ENCODE results near the gene ZSCAN21.

Gene ZSCAN21

GRCh38 chr7:100093498-100093897 lies 43.9 kb downstream of the ZSCAN21 start:
- TF ChIP-seq REST (IDR thresholded peaks at IDR 0.05; ENCODE audit: low read depth) (no peak), EGR1 (IDR thresholded peaks at IDR 0.05) (no peak), MAX (IDR thresholded peaks at IDR 0.05) (no peak)

GRCh38 chr7:100093925-100094486 lies 44.4 kb downstream of the ZSCAN21 start:
- TF ChIP-seq REST (IDR thresholded peaks at IDR 0.05; ENCODE audit: low read depth) (no peak), NFIC (IDR thresholded peaks at IDR 0.05) (no peak), USF1 (IDR thresholded peaks at IDR 0.05) (no peak), EGR1 (IDR thresholded peaks at IDR 0.05) (no peak), CEBPB (IDR thresholded peaks at IDR 0.05) (no peak), EP300 (IDR thresholded peaks at IDR 0.05; ENCODE audit: borderline replicate concordance) (no peak), YY1 (IDR thresholded peaks at IDR 0.05; ENCODE audit: low read depth) (no peak), FOXM1 (IDR thresholded peaks at IDR 0.05; ENCODE audit: borderline replicate concordance, low read depth) (no peak), TEAD4 (IDR thresholded peaks at IDR 0.05) (no peak), TCF12 (IDR thresholded peaks at IDR 0.05; ENCODE audit: low read depth) (no peak), ZBTB7A (IDR thresholded peaks at IDR 0.05; ENCODE audit: low read depth) (no peak), RAD21 (IDR thresholded peaks at IDR 0.05; ENCODE audit: low read depth) (no peak), MAX (IDR thresholded peaks at IDR 0.05) (no peak), TAF1 (IDR thresholded peaks at IDR 0.05; ENCODE audit: low read depth) (no peak), CREB1 (IDR thresholded peaks at IDR 0.05; ENCODE audit: low read depth) (no peak)

GRCh38 chr7:100095289-100095688 lies 45.7 kb downstream of the ZSCAN21 start:
- no peak for TF ChIP-seq NFIC (IDR thresholded peaks at IDR 0.05)
- TF ChIP-seq USF1 (IDR thresholded peaks at IDR 0.05), result no peak
- TF ChIP-seq MAX (IDR thresholded peaks at IDR 0.05), result no peak
- TF ChIP-seq EGR1 (IDR thresholded peaks at IDR 0.05), result no peak
- no peak for TF ChIP-seq CEBPB (IDR thresholded peaks at IDR 0.05)
- TF ChIP-seq REST (IDR thresholded peaks at IDR 0.05; ENCODE audit: low read depth), result no peak

- TF ChIP-seq CEBPB (IDR thresholded peaks at IDR 0.05), result no peak
- TF ChIP-seq ZBTB7A (IDR thresholded peaks at IDR 0.05; ENCODE audit: low read depth), result no peak
- TF ChIP-seq CREB1 (IDR thresholded peaks at IDR 0.05; ENCODE audit: low read depth), result no peak
- TF ChIP-seq YY1 (IDR thresholded peaks at IDR 0.05; ENCODE audit: low read depth), result no peak
- TF ChIP-seq FOXM1 (IDR thresholded peaks at IDR 0.05; ENCODE audit: borderline replicate concordance, low read depth), result no peak
- no peak for TF ChIP-seq NFIC (IDR thresholded peaks at IDR 0.05)
- no peak for TF ChIP-seq USF1 (IDR thresholded peaks at IDR 0.05)
Measured at GRCh38 chr7:100095704-100096103, 46.1 kb downstream of the ZSCAN21 start.

GRCh38 chr7:100098913-100099312 lies 49.3 kb downstream of the ZSCAN21 start:
- TF ChIP-seq ZBTB7A (IDR thresholded peaks at IDR 0.05; ENCODE audit: low read depth), result no peak
- no peak for TF ChIP-seq EGR1 (IDR thresholded peaks at IDR 0.05)
- TF ChIP-seq TEAD4 (IDR thresholded peaks at IDR 0.05), result no peak
- no peak for TF ChIP-seq MAX (IDR thresholded peaks at IDR 0.05)
- TF ChIP-seq NFIC (IDR thresholded peaks at IDR 0.05), result no peak
- TF ChIP-seq FOXM1 (IDR thresholded peaks at IDR 0.05; ENCODE audit: borderline replicate concordance, low read depth), result no peak
- TF ChIP-seq YY1 (IDR thresholded peaks at IDR 0.05; ENCODE audit: low read depth), result no peak
- no peak for TF ChIP-seq CREB1 (IDR thresholded peaks at IDR 0.05; ENCODE audit: low read depth)
- no peak for TF ChIP-seq REST (IDR thresholded peaks at IDR 0.05; ENCODE audit: low read depth)
- no peak for TF ChIP-seq CEBPB (IDR thresholded peaks at IDR 0.05)
- no peak for TF ChIP-seq EP300 (IDR thresholded peaks at IDR 0.05; ENCODE audit: borderline replicate concordance)
- no peak for TF ChIP-seq USF1 (IDR thresholded peaks at IDR 0.05)
- TF ChIP-seq TAF1 (IDR thresholded peaks at IDR 0.05; ENCODE audit: low read depth), result no peak
- no peak for TF ChIP-seq TCF12 (IDR thresholded peaks at IDR 0.05; ENCODE audit: low read depth)
- no peak for TF ChIP-seq RAD21 (IDR thresholded peaks at IDR 0.05; ENCODE audit: low read depth)

Data from Ishikawa (cell line).